Measurements from ENCODE around the gene BABAM1. TPM values are rescaled to one million over a fixed set of nuclear protein-coding genes. Genes with fewer than 3 reads are reported as not detected.

BABAM1 gene
- total RNA-seq, 1 donor from 2014 or later, result 67.9 TPM

- Histone ChIP-seq H3K27ac (peak overlapping the region; percentile 65), H3K4me1 (peaks cover 18% of the 10 kb centered on the region), H3K9me3 (no peaks in the 10 kb centered on the region), H3K36me3 (peaks cover 39% of the 10 kb centered on the region), H3K4me3 (peak overlapping the region; percentile 56), H3K27me3 (no peaks in the 10 kb centered on the region)
- intact Hi-C loops (cut with DNase I), result no loop called here
- DNase-seq, result no peak
- no peak for TF ChIP-seq CTCF (IDR thresholded peaks at IDR 0.05)
- no peak for ATAC-seq
These were observed 31.1 kb upstream of the BABAM1 start for GRCh38 chr19:17235971-17236777.

- peaks cover 22% of the 10 kb centered on the region for H3K4me1 ChIP-seq
- no peaks in the 10 kb centered on the region for H3K27me3 ChIP-seq
- H3K36me3 ChIP-seq, result peaks cover 31% of the 10 kb centered on the region
- ATAC-seq (no peak), DNase-seq (no peak)
- no peak for TF ChIP-seq CTCF (IDR thresholded peaks at IDR 0.05)
- no peaks in the 10 kb centered on the region for H3K9me3 ChIP-seq
- intact Hi-C loops (cut with DNase I), result no loop called here
- no peak overlapping the region for H3K4me3 ChIP-seq
- peak overlapping the region; percentile 65 for H3K27ac ChIP-seq
These were observed 30.3 kb upstream of the BABAM1 start for GRCh38 chr19:17236811-17237543.

GRCh38 chr19:17237747-17238706 is 29.2 kb upstream of the BABAM1 start:
- H3K4me3 ChIP-seq, result no peak overlapping the region
- ATAC-seq, result no peak
- no peak for TF ChIP-seq CTCF (IDR thresholded peaks at IDR 0.05)

GRCh38 chr19:17240062-17240752 is 27.0 kb upstream of the BABAM1 start:
- intact Hi-C loops (cut with DNase I), result no loop called here
- ATAC-seq, result no peak
- Histone ChIP-seq H3K27me3 (no peaks in the 10 kb centered on the region), H3K4me1 (peaks cover 23% of the 10 kb centered on the region), H3K4me3 (no peak overlapping the region), H3K9me3 (no peaks in the 10 kb centered on the region), H3K27ac (no peak overlapping the region), H3K36me3 (peaks cover 13% of the 10 kb centered on the region)
- TF ChIP-seq CTCF (IDR thresholded peaks at IDR 0.05), result no peak
- no peak for DNase-seq

More at GRCh38 chr19:17237747-17238706, 29.2 kb upstream of the BABAM1 start:
- H3K27ac ChIP-seq, result no peak overlapping the region
- intact Hi-C loops (cut with DNase I), result no loop called here
- H3K36me3 ChIP-seq, result peaks cover 20% of the 10 kb centered on the region
- H3K4me1 ChIP-seq, result peaks cover 31% of the 10 kb centered on the region
- no peaks in the 10 kb centered on the region for H3K27me3 ChIP-seq
- no peak for DNase-seq
- H3K9me3 ChIP-seq, result no peaks in the 10 kb centered on the region

Measured in upper lobe of right lung (tissue), 1 donor.